Activated CD4-positive, alpha-beta T cell treated with anti-CD3 and anti-CD28 coated beads, Interleukin-2, amount 50 U/mL, for 16 hours (primary cell): ENCODE measurements around the gene SLC2A13.
"Not testable (repeated sequence)": the region's sequence is repeated elsewhere in the genome, so short reads cannot be mapped to it uniquely, and the experiment has no call there.

Experiments used
- DNase-seq: peaks from one replicate; pipeline ENCODE4 v3.0.0-alpha.2; 2020

The SLC2A13 gene

GRCh38 chr12:40104461-40105264 lies 1.2 kb downstream of the SLC2A13 start:
- no peak for DNase-seq

GRCh38 chr12:40103043-40103442 lies 2.8 kb downstream of the SLC2A13 start:
- DNase-seq, result no peak

GRCh38 chr12:40101747-40102146 lies 4.1 kb downstream of the SLC2A13 start:
- DNase-seq, result no peak

DNA sequence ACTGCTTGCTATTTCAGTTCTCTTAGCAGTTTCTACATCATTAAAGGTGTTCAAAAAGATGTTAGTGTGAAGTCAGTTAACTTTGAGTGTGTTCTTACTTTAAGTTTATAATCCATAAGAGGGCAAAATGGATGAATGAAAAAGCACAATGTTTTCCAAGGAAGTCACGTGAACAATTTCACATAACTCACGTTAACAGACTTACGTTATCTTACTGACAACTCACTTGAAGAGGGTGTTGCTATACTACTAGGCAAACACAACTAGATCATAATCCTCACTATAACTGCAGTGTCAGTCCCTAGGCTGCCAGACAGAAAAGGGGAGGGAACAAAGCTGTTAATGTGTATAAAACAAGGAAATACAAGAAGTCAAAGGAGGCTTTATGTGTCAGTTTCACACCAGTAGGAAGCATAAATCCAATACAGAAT lies 6.4 kb downstream of the SLC2A13 start:
- DNase-seq, result no peak

DNA sequence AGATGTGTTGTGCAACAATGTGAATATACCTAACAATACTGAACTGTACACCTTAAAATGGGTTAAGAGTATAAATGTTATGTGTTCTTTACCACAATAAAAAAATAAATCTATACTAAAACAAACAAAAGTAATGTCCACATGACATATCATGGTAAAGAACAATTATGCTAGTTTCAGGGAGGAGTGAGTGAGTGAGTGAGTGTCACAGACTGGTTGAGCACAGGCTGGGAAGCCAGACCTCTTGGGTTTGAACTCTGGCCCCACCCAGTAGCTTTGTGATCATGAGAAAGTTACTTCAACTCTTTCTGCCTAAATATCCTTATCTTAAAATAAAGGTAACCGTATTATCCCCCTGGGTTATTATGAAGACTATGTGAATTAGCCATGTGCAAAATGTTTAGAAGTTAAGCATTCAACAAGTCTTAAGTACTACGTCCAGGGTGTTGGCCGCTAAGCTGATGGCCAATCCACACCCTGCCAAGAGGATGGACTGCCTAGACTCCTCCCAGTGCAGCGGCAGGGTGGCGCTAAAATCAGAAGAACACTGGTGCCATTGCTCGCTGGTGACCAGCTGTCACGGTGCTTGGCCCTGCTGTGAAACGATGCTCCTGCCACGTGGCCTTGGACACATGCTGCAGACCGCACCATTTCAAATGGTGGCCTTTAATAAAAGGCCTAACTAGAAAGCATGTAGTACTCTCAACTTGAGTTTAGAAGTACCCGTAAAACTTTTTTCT lies 7.3 kb downstream of the SLC2A13 start:
- DNase-seq, result no peak

- no peak for DNase-seq
Observed at GRCh38 chr12:40093512-40093911, 12.4 kb downstream of the SLC2A13 start.

DNA sequence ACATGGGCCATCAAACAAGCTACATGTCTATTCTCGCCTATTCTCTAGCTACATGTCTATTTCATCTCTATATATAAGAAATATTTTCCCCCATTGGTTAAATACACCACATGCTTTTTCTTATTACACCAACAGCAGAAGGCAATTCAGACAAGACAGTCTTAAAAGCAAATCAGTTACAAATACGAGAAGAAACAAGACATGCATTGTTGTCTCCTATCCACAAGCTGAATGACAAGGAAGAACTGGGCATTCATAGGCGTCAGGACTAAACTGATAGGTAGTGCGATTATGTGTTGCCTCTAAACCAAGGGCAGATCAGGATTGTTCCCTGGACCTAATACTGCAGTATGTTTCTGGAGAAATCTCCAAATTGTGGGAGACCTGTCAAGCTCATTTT lies 19.4 kb downstream of the SLC2A13 start:
- no peak for DNase-seq

- DNase-seq, result no peak
Observed at GRCh38 chr12:40078266-40078665, 27.6 kb downstream of the SLC2A13 start.

GRCh38 chr12:40075458-40075857 lies 30.4 kb downstream of the SLC2A13 start:
- DNase-seq, result no peak

GRCh38 chr12:40068416-40068815 lies 37.5 kb downstream of the SLC2A13 start:
- DNase-seq, result no peak

DNA sequence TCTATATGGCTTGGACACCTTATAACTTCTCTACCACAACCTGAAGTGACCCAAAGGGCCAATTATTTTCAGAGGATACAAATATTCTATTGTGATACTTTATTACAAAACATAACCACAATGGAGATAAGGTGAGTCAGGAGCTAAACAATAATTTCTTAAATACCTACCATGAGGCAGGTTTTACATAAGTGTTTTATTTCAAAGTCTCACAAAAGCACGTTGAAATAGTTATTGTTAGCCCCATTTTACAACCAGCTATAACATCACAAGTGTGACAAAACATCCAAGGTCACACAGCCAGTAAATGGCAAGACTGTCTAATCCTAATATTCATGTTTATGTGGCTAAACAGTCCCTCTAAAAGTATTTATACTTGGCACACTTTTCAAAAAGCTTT lies 40.2 kb downstream of the SLC2A13 start:
- no peak for DNase-seq

DNA sequence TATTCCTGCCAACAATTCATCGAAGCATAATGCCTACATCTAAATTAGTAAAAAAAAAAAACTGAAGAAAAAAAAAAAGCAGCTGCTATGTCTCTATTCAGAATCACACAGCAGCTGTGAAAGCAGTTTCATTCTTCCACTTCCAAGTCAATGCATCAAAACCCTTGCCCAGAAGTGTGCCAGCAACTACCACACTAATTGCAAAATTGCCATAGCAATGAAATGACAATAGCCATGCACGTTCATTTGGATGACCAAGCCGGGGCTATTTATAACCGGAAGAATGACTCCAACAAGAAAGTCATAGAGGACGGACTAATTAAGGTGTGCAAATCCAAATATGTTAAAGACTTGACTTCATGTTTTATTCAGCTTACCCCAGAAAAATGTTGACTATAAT lies 42.5 kb downstream of the SLC2A13 start:
- no peak for DNase-seq

- DNase-seq, result no peak
Observed at GRCh38 chr12:40058721-40059190, 47.1 kb downstream of the SLC2A13 start.

- no peak for DNase-seq
Observed at GRCh38 chr12:40056373-40056772, 49.5 kb downstream of the SLC2A13 start.

GRCh38 chr12:40055776-40056175 lies 50.1 kb downstream of the SLC2A13 start:
- no peak for DNase-seq

- DNase-seq, result no peak
Observed at GRCh38 chr12:40055228-40055579, 50.7 kb downstream of the SLC2A13 start.

GRCh38 chr12:40054555-40055227 lies 51.2 kb downstream of the SLC2A13 start:
- DNase-seq, result no peak

DNA sequence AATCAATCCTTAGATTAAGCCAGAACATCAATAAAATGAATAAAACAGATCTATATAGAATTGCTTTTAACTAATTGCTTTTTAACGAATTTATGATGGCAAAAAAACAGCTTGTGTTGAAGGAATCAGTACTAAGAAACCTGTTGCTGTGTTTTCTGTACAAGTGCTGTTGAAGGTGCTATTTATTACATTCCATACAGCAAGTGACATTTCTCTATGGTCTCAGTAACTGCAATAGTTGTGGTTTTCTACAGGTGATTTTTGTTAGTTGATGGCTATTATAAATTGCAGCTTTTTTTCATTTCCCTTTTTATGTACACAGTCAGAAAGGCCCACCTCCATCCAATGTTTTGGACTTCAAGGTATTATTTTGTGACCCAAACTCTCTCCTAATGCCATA lies 56.6 kb downstream of the SLC2A13 start:
- no peak for DNase-seq

- DNase-seq, result not testable (repeated sequence)
Observed at GRCh38 chr12:40047002-40047401, 58.9 kb downstream of the SLC2A13 start.

- DNase-seq, result no peak
Observed at GRCh38 chr12:40045656-40046055, 60.2 kb downstream of the SLC2A13 start.

GRCh38 chr12:40044396-40044795 lies 61.5 kb downstream of the SLC2A13 start:
- DNase-seq, result no peak

- no peak for DNase-seq
Observed at GRCh38 chr12:40039598-40039997, 66.3 kb downstream of the SLC2A13 start.

DNA sequence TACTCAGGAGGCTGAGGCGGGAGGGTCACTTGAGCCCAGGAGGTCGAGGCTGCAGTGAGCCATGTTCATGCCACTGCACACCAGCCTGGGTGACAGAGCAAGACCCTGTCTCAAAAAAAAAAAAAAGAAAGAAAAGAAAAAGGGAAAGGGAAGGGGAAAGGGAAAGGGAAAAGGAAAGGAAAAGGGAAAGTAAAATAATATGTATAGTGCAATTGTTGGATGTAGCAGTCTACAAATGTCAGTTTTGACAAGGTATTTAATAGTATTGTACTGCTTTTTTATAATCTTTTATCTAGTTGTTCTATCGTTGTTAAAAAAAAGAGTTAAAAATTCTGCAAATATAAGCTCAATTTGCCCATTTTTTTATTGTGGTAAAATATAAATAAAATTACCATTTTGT lies 67.3 kb downstream of the SLC2A13 start:
- no peak for DNase-seq

GRCh38 chr12:40034712-40035111 lies 71.2 kb downstream of the SLC2A13 start:
- DNase-seq, result no peak
